ENCODE data around the gene DYRK1B.

The DYRK1B gene

GRCh38 chr19:39807846-39808364, 26.1 kb downstream of the DYRK1B start:
- TF ChIP-seq ZNF146 (tag by site-specific recombination; IDR thresholded peaks at IDR 0.05) (peak; percentile 97), ZNF670 (tag by site-specific recombination; IDR thresholded peaks at IDR 0.05; ENCODE audit: low read depth) (no peak)
- TF ChIP-seq, protein P1, sequence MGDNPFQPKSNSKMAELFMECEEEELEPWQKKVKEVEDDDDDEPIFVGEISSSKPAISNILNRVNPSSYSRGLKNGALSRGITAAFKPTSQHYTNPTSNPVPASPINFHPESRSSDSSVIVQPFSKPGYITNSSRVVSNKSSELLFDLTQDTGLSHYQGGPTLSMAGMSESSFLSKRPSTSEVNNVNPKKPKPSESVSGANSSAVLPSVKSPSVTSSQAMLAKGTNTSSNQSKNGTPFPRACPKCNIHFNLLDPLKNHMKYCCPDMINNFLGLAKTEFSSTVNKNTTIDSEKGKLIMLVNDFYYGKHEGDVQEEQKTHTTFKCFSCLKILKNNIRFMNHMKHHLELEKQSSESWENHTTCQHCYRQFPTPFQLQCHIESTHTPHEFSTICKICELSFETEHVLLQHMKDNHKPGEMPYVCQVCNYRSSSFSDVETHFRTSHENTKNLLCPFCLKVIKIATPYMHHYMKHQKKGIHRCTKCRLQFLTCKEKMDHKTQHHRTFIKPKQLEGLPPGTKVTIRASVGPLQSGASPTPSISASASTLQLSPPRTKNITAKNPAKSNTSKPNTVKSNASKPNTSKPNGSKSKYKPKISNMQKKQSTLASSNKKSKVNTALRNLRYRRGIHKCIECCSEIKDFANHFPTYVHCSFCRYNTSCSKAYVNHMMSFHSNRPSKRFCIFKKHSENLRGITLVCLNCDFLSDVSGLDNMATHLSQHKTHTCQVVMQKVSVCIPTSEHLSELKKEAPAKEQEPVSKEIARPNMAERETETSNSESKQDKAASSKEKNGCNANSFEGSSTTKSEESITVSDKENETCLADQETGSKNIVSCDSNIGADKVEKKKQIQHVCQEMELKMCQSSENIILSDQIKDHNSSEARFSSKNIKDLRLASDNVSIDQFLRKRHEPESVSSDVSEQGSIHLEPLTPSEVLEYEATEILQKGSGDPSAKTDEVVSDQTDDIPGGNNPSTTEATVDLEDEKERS (tag by site-specific recombination; IDR thresholded peaks at IDR 0.05): 0 out of 2 replicates have a peak, but pooled peaks have one; percentile 41
- TF ChIP-seq, protein P2, sequence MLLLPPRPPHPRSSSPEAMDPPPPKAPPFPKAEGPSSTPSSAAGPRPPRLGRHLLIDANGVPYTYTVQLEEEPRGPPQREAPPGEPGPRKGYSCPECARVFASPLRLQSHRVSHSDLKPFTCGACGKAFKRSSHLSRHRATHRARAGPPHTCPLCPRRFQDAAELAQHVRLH (tag by site-specific recombination; IDR thresholded peaks at IDR 0.05): peak; percentile 58; the same call in 1 of the 2 replicates
- POLR2A ChIA-PET: no interaction called here
- Histone ChIP-seq H3K4me1 (ENCODE audit: control insufficient read depth, insufficient read depth, low read length) (no peaks in the 10 kb centered on the region), H3K4me3 (ENCODE audit: low read depth, low read length) (no peak overlapping the region), H3K27ac (ENCODE audit: extremely low read depth, low read depth, low read length) (no peak overlapping the region), H3K36me3 (ENCODE audit: control insufficient read depth in 2 of 2, insufficient read depth in 1 of 2, low read length in 2 of 2) (0 out of 3 replicates have a peak, but pooled peaks cover 0 to 4% of the 10 kb centered on the region in 2 experiments), H3K9me3 (ENCODE audit: control insufficient read depth, insufficient read depth, low read depth, low read length) (no peaks in the 10 kb centered on the region; the same call in 1 of the 2 replicates)
- CTCF ChIA-PET: interaction anchor here (0.6 to 10.4 kb wide), 6 partner anchors 13 to 1233 kb away, joined by 3 to 109 read pairs (median 3); no protein-coding TSS in a partner anchor

GRCh38 chr19:39805104-39805503, 28.9 kb downstream of the DYRK1B start:
- H3K27ac ChIP-seq (ENCODE audit: extremely low read depth, low read depth, low read length): no peak overlapping the region
- 0 out of 2 replicates have a peak, but pooled peaks cover 3% of the 10 kb centered on the region for H3K4me1 ChIP-seq (ENCODE audit: control insufficient read depth, insufficient read depth, low read length)
- ChIA-PET POLR2A (interaction anchor here (1.5 kb wide), 1 partner anchor 28 kb away, joined by 4 read pairs; no protein-coding TSS in a partner anchor), CTCF (interaction anchor here (7.8 to 10.4 kb wide), 2 partner anchors 14 to 38 kb away, joined by 61 to 109 read pairs; no protein-coding TSS in a partner anchor)
- TF ChIP-seq ZNF366 (tag by site-specific recombination; conservative IDR thresholded peaks at IDR 0.05) (no peak), ZIC2 (tag by site-specific recombination; IDR thresholded peaks at IDR 0.05) (no peak), ZXDB (tag by site-specific recombination; IDR thresholded peaks at IDR 0.05) (no peak), ZNF555 (tag by site-specific recombination; conservative IDR thresholded peaks at IDR 0.05) (no peak)
- TF ChIP-seq, protein P3, sequence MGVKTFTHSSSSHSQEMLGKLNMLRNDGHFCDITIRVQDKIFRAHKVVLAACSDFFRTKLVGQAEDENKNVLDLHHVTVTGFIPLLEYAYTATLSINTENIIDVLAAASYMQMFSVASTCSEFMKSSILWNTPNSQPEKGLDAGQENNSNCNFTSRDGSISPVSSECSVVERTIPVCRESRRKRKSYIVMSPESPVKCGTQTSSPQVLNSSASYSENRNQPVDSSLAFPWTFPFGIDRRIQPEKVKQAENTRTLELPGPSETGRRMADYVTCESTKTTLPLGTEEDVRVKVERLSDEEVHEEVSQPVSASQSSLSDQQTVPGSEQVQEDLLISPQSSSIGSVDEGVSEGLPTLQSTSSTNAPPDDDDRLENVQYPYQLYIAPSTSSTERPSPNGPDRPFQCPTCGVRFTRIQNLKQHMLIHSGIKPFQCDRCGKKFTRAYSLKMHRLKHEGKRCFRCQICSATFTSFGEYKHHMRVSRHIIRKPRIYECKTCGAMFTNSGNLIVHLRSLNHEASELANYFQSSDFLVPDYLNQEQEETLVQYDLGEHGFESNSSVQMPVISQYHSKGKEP (tag by site-specific recombination; IDR thresholded peaks at IDR 0.05): no peak
- TF ChIP-seq, protein P4, sequence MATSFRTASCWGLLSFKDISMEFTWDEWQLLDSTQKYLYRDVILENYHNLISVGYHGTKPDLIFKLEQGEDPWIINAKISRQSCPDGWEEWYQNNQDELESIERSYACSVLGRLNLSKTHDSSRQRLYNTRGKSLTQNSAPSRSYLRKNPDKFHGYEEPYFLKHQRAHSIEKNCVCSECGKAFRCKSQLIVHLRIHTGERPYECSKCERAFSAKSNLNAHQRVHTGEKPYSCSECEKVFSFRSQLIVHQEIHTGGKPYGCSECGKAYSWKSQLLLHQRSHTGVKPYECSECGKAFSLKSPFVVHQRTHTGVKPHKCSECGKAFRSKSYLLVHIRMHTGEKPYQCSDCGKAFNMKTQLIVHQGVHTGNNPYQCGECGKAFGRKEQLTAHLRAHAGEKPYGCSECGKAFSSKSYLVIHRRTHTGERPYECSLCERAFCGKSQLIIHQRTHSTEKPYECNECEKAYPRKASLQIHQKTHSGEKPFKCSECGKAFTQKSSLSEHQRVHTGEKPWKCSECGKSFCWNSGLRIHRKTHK (tag by site-specific recombination; IDR thresholded peaks at IDR 0.05): no peak
- no peaks in the 10 kb centered on the region; a peak in 1 of 3 replicates for H3K36me3 ChIP-seq (ENCODE audit: control insufficient read depth in 2 of 2, insufficient read depth in 1 of 2, low read length in 2 of 2)
- H3K9me3 ChIP-seq (ENCODE audit: control insufficient read depth, insufficient read depth, low read depth, low read length): no peaks in the 10 kb centered on the region; the same call in 1 of the 2 replicates
- H3K4me3 ChIP-seq (ENCODE audit: low read depth, low read length): no peak overlapping the region

- ChIA-PET CTCF (interaction anchor here (0.5 to 10.4 kb wide), 10 partner anchors 9 to 336 kb away, joined by 3 to 109 read pairs (median 4); no protein-coding TSS in a partner anchor), POLR2A (interaction anchor here (1.0 to 1.2 kb wide), 3 partner anchors 15 to 31 kb away, joined by 3 to 4 read pairs (median 3); no protein-coding TSS in a partner anchor)
Observed at GRCh38 chr19:39802958-39803357, 31.0 kb downstream of the DYRK1B start.

More at GRCh38 chr19:39802958-39803357, 31.0 kb downstream of the DYRK1B start:
- TF ChIP-seq ZBTB17 (tag by site-specific recombination; IDR thresholded peaks at IDR 0.05) (peak; percentile 71), ZNF449 (tag by site-specific recombination; IDR thresholded peaks at IDR 0.05) (no peak)
- Histone ChIP-seq H3K27ac (ENCODE audit: extremely low read depth, low read depth, low read length) (no peak overlapping the region), H3K36me3 (ENCODE audit: control insufficient read depth in 2 of 2, insufficient read depth in 1 of 2, low read length in 2 of 2) (peaks cover 0 to 5% of the 10 kb centered on the region in 2 experiments; a peak in 1 of 3 replicates), H3K9me3 (ENCODE audit: control insufficient read depth, insufficient read depth, low read depth, low read length) (no peaks in the 10 kb centered on the region; the same call in 1 of the 2 replicates), H3K4me1 (ENCODE audit: control insufficient read depth, insufficient read depth, low read length) (0 out of 2 replicates have a peak, but pooled peaks cover 3% of the 10 kb centered on the region), H3K4me3 (ENCODE audit: low read depth, low read length) (no peak overlapping the region)
